Measurements from ENCODE around the gene RNASEH2B. TPM values are rescaled to one million over a fixed set of nuclear protein-coding genes. Genes with fewer than 3 reads are reported as not detected.

RNASEH2B gene
- total RNA-seq, 2 donors from 2014 or later = 37.7 to 44.1 TPM

- no peak overlapping the region for H3K27ac Mint-ChIP-seq
- no peaks in the 10 kb centered on the region for H3K4me1 Mint-ChIP-seq
- Histone ChIP-seq H3K4me3 (ENCODE audit: low read length) (no peak overlapping the region), H3K27ac (ENCODE audit: low read depth, low read length) (no peak overlapping the region), H3K4me1 (ENCODE audit: control insufficient read depth, insufficient read depth, low read length) (no peaks in the 10 kb centered on the region), H3K27me3 (ENCODE audit: control insufficient read depth, insufficient read depth, low read length, poor library complexity, severe bottlenecking) (no peaks in the 10 kb centered on the region), H3K9me3 (ENCODE audit: control insufficient read depth, low read length) (no peaks in the 10 kb centered on the region), H3K9ac (ENCODE audit: extremely low read depth, low read length, poor library complexity, severe bottlenecking) (no peak overlapping the region), H3K36me3 (ENCODE audit: control insufficient read depth, insufficient read depth, low read length) (no peaks in the 10 kb centered on the region)
- WGBS, 2 experiments (ENCODE audit: insufficient coverage in 1 of 2, insufficient read length in 1 of 2) = 83 to 85% methylated on average over 1 to 2 of the region's 2 CpGs
- no peaks in the 10 kb centered on the region for H3K27me3 Mint-ChIP-seq (ENCODE audit: insufficient read depth)
- H3K9me3 Mint-ChIP-seq = no peaks in the 10 kb centered on the region
- DNase-seq = no peak
- TF ChIP-seq, protein P1, sequence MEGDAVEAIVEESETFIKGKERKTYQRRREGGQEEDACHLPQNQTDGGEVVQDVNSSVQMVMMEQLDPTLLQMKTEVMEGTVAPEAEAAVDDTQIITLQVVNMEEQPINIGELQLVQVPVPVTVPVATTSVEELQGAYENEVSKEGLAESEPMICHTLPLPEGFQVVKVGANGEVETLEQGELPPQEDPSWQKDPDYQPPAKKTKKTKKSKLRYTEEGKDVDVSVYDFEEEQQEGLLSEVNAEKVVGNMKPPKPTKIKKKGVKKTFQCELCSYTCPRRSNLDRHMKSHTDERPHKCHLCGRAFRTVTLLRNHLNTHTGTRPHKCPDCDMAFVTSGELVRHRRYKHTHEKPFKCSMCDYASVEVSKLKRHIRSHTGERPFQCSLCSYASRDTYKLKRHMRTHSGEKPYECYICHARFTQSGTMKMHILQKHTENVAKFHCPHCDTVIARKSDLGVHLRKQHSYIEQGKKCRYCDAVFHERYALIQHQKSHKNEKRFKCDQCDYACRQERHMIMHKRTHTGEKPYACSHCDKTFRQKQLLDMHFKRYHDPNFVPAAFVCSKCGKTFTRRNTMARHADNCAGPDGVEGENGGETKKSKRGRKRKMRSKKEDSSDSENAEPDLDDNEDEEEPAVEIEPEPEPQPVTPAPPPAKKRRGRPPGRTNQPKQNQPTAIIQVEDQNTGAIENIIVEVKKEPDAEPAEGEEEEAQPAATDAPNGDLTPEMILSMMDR (conservative IDR thresholded peaks at IDR 0.05) = no peak
- no peak overlapping the region for H3K4me3 Mint-ChIP-seq
- no peaks in the 10 kb centered on the region for H3K36me3 Mint-ChIP-seq (ENCODE audit: low read depth)
Observed at GRCh38 chr13:50873467-50873866, 36.1 kb upstream of the RNASEH2B start.

DNA sequence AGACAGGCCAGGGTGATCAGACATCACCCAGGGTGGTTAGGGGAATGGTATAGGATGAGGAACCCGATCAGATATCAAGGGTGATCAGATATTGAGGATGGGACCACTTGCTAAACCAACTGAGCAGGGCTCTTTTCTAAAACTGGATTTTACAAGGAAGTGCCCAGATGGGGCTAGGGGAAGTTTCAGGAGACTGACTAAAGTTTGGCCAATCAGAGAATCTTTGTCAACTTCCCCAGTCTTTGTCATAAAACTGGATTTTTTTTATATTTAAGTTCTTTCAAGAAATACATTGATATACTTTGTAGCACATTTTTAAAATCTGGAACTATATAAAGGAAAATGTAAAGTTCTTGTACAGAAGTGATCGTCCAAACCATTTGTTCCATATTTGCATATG, 35.6 kb upstream of the RNASEH2B start:
- H3K4me3 Mint-ChIP-seq = no peak overlapping the region
- H3K27ac Mint-ChIP-seq = no peak overlapping the region
- no peaks in the 10 kb centered on the region for H3K9me3 Mint-ChIP-seq
- H3K27me3 Mint-ChIP-seq (ENCODE audit: insufficient read depth) = no peaks in the 10 kb centered on the region
- Histone ChIP-seq H3K4me3 (ENCODE audit: low read length) (no peak overlapping the region), H3K9ac (ENCODE audit: extremely low read depth, low read length, poor library complexity, severe bottlenecking) (no peak overlapping the region), H3K27ac (ENCODE audit: low read depth, low read length) (no peak overlapping the region), H3K9me3 (ENCODE audit: control insufficient read depth, low read length) (no peaks in the 10 kb centered on the region), H3K36me3 (ENCODE audit: control insufficient read depth, insufficient read depth, low read length) (no peaks in the 10 kb centered on the region), H3K27me3 (ENCODE audit: control insufficient read depth, insufficient read depth, low read length, poor library complexity, severe bottlenecking) (no peaks in the 10 kb centered on the region), H3K4me1 (ENCODE audit: control insufficient read depth, insufficient read depth, low read length) (no peaks in the 10 kb centered on the region)
- no peaks in the 10 kb centered on the region for H3K4me1 Mint-ChIP-seq
- no peak for DNase-seq
- H3K36me3 Mint-ChIP-seq (ENCODE audit: low read depth) = no peaks in the 10 kb centered on the region
- 81 to 100% methylated on average over 1 of the region's 2 CpGs for WGBS, 2 experiments (ENCODE audit: insufficient coverage in 1 of 2, insufficient read length in 1 of 2)
- TF ChIP-seq, protein P1 (conservative IDR thresholded peaks at IDR 0.05) = no peak

- no peaks in the 10 kb centered on the region for H3K4me1 ChIP-seq (ENCODE audit: control insufficient read depth, insufficient read depth, low read length)
- TF ChIP-seq, protein P1 (conservative IDR thresholded peaks at IDR 0.05) = no peak
- H3K27me3 Mint-ChIP-seq (ENCODE audit: insufficient read depth) = no peaks in the 10 kb centered on the region
- H3K27me3 ChIP-seq (ENCODE audit: control insufficient read depth, insufficient read depth, low read length, poor library complexity, severe bottlenecking) = no peaks in the 10 kb centered on the region
- WGBS, 2 experiments (ENCODE audit: insufficient coverage in 1 of 2, insufficient read length in 1 of 2) = 96 to 100% methylated on average over 2 to 4 of the region's 5 CpGs
- no peaks in the 10 kb centered on the region for H3K36me3 Mint-ChIP-seq (ENCODE audit: low read depth)
- no peaks in the 10 kb centered on the region for H3K4me1 Mint-ChIP-seq
- peaks cover 4% of the 10 kb centered on the region for H3K9me3 Mint-ChIP-seq
- H3K36me3 ChIP-seq (ENCODE audit: control insufficient read depth, insufficient read depth, low read length) = no peaks in the 10 kb centered on the region
- H3K9me3 ChIP-seq (ENCODE audit: control insufficient read depth, low read length) = no peaks in the 10 kb centered on the region
- H3K27ac ChIP-seq (ENCODE audit: low read depth, low read length) = no peak overlapping the region
- H3K4me3 ChIP-seq (ENCODE audit: low read length) = no peak overlapping the region
- H3K4me3 Mint-ChIP-seq = no peak overlapping the region
- no peak overlapping the region for H3K27ac Mint-ChIP-seq
- DNase-seq = no peak
- no peak overlapping the region for H3K9ac ChIP-seq (ENCODE audit: extremely low read depth, low read length, poor library complexity, severe bottlenecking)
Observed at GRCh38 chr13:50882816-50883435, 26.7 kb upstream of the RNASEH2B start.

All from endodermal cell (in vitro differentiated cells).